Sigmoid colon (tissue), 3 donors: ENCODE data around the gene MIER1.

Experiments
- POLR2A ChIP-seq, 2 donors: fragments of 450-650 bp; IDR thresholded peaks; one replicate each; pipeline ENCODE4 v1.6.1; 2016; ENCODE audit warnings: antibody characterized with exemption in 2 of 2, mild to moderate bottlenecking in 2 of 2, moderate library complexity in 2 of 2
- TF ChIP-seq, protein P1 (sequence below), 4 experiments: fragments of 450-650 bp in 3 of 4; fragments of 200-600 bp in 1 of 4; IDR thresholded peaks; one replicate each; pipeline ENCODE4 v1.5.1; 2016 to 2019; ENCODE audit warnings: antibody characterized with exemption in 4 of 4, mild to moderate bottlenecking in 3 of 4, moderate library complexity in 2 of 4

DNA sequence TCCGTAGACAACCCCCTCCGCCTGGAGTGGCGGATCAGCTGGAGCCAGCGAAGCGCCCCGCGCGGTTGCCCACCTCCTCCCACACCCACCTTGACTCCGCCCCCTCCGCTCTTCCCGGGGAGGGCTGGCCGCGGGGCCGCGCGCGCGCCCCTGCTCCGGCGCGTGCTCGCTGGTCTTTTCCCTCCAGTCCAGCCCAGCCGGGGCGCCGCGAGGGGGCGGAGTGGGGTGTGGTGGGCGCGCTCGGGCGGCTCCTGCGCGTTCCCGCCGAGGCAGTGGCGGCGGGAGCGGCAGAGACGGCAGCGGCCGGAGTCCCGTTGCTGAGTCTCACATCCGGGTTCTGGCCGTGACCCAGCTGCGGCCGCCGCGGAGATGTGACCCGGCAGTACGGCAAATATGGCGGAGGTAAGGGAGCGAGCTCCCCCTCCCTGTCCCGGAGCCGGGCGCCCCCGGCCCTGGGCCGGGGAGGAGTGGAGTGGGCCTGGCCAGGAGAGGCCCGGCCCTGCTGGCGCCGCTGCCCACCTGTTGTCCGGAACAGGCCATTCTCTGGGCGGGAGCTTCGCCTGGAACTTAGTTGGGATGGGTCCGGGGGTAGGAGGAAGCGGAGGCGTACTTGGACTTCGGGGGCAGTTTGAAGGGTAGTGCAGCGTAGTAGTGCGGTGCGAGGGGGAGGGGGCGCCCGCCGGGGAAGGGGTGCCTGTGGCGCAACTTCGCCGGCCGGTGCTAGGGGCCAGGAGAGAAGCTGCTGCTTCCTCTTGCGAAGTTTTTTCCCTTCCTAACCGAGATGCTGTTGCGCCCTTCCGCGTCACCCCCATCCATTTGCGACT, 5.4 kb downstream of the MIER1 start:
- TF ChIP-seq, protein P1, sequence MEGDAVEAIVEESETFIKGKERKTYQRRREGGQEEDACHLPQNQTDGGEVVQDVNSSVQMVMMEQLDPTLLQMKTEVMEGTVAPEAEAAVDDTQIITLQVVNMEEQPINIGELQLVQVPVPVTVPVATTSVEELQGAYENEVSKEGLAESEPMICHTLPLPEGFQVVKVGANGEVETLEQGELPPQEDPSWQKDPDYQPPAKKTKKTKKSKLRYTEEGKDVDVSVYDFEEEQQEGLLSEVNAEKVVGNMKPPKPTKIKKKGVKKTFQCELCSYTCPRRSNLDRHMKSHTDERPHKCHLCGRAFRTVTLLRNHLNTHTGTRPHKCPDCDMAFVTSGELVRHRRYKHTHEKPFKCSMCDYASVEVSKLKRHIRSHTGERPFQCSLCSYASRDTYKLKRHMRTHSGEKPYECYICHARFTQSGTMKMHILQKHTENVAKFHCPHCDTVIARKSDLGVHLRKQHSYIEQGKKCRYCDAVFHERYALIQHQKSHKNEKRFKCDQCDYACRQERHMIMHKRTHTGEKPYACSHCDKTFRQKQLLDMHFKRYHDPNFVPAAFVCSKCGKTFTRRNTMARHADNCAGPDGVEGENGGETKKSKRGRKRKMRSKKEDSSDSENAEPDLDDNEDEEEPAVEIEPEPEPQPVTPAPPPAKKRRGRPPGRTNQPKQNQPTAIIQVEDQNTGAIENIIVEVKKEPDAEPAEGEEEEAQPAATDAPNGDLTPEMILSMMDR (IDR thresholded peaks at IDR 0.05), result no peak
- peak; percentile 48 to 55 for TF ChIP-seq POLR2A (IDR thresholded peaks at IDR 0.05)
